Calu3 (cell line): Measurements from ENCODE around the gene NLRP5. TPM values are rescaled to one million over a fixed set of nuclear protein-coding genes. Genes with fewer than 3 reads are reported as not detected.
"Not testable (repeated sequence)": the region's sequence is repeated elsewhere in the genome, so short reads cannot be mapped to it uniquely, and the experiment has no call there.

Experiments
- Bru-seq: library from RNA; stranded (reverse); fragments of 400-500 nt; gene quantifications from one replicate; lab custom pipeline; 2021; lab: Mats Ljungman, UMichigan
- BruChase-seq, 2 experiments: library from RNA; stranded (reverse); fragments of 400-500 nt; gene quantifications; one replicate each; lab custom pipeline; 2021; lab: Mats Ljungman, UMichigan
- BruUV-seq: library from RNA; stranded (reverse); fragments of 400-500 nt; replicated peaks from 2 replicates; lab custom pipeline; 2021; lab: Mats Ljungman, UMichigan
- CTCF ChIA-PET: fragments of 300-600 bp; sonication (Branson Sonifier 250); formaldehyde crosslinking; loops from one replicate; lab custom pipeline; 2022; ENCODE audit warnings: antibody characterized with exemption; lab: Charles Lee
- DNase-seq: peaks from one replicate; pipeline ENCODE4 v3.0.0; 2022
- H3K27ac Mint-ChIP-seq: one replicate; pipeline ENCODE4 v1.8.0; 2022; ENCODE audit warnings: mixed read lengths; ENCODE audit not compliant: unreplicated experiment
- H3K27me3 Mint-ChIP-seq: one replicate; pipeline ENCODE4 v1.8.0; 2022; ENCODE audit warnings: mixed read lengths; ENCODE audit not compliant: unreplicated experiment
- H3K36me3 Mint-ChIP-seq: one replicate; pipeline ENCODE4 v1.8.0; 2022; ENCODE audit warnings: mild to moderate bottlenecking, moderate library complexity, mixed read lengths; ENCODE audit not compliant: insufficient read depth, unreplicated experiment
- H3K4me1 Mint-ChIP-seq: one replicate; pipeline ENCODE4 v1.8.0; 2022; ENCODE audit warnings: mild to moderate bottlenecking, low read depth, mixed read lengths; ENCODE audit not compliant: unreplicated experiment
- H3K4me3 Mint-ChIP-seq: one replicate; pipeline ENCODE4 v1.8.0; 2022; ENCODE audit warnings: mild to moderate bottlenecking, low read depth, moderate library complexity, mixed read lengths; ENCODE audit not compliant: unreplicated experiment
- H3K9me3 Mint-ChIP-seq: one replicate; pipeline ENCODE4 v1.8.0; 2022; ENCODE audit warnings: low read depth, mixed read lengths; ENCODE audit not compliant: unreplicated experiment
- CTCF ChIP-seq: fragments of 200-600 bp; IDR thresholded peaks from one replicate; pipeline ENCODE4 v1.8.0; 2022; ENCODE audit warnings: antibody characterized with exemption; ENCODE audit not compliant: unreplicated experiment
- intact Hi-C: fragments of 100-400 bp; cut with micrococcal nuclease; formaldehyde crosslinking; loops from one replicate; pipeline ENCODE4 v1.10.0; 2022; ENCODE audit not compliant: unreplicated experiment
- long read RNA-seq: library from polyadenylated mRNA; stranded (forward); transcript quantifications from one replicate; pipeline ENCODE4 v2.0.0, GENCODE V29; 2022
- total RNA-seq: library from RNA; stranded (reverse); gene quantifications from 2 replicates; pipeline ENCODE4 v1.2.3, GENCODE V29; 2022

Gene NLRP5
- total RNA-seq (not detected in 2 replicates), Bru-seq, nascent RNA (not detected), BruChase-seq, experiment 1, labeled RNA remaining after a 6-hour chase (not detected), BruChase-seq, experiment 2, labeled RNA remaining after a 2-hour chase (not detected)
- long read RNA-seq: 0 reads

GRCh38 chr19:55986487-55986886 is at the start of gene NLRP5:
Gene NLRP5, plus strand, starts transcription at chr19:55986775.
- intact Hi-C loops: no loop called here
- Mint-ChIP-seq H3K9me3 (peaks cover 6% of the 10 kb centered on the region), H3K36me3 (no peaks in the 10 kb centered on the region), H3K4me1 (no peaks in the 10 kb centered on the region), H3K27ac (no peak within 1 kb of the TSS), H3K4me3 (no peak within 1 kb of the TSS), H3K27me3 (no peaks in the 10 kb centered on the region)
- no TSS peak for BruUV-seq
- no peak for DNase-seq
- CTCF ChIA-PET: no interaction called here
- no peak for TF ChIP-seq CTCF

- Mint-ChIP-seq H3K36me3 (no peaks in the 10 kb centered on the region), H3K27ac (no peak overlapping the region), H3K9me3 (peaks cover 16% of the 10 kb centered on the region), H3K27me3 (no peaks in the 10 kb centered on the region), H3K4me3 (no peak overlapping the region), H3K4me1 (no peaks in the 10 kb centered on the region)
- intact Hi-C loops: no loop called here
- BruUV-seq: no TSS peak
- CTCF ChIA-PET: interaction anchor here (0.5 kb wide), 1 partner anchor 804 kb away, joined by 3 read pairs; no protein-coding TSS in a partner anchor
- DNase-seq: no peak
- no peak for TF ChIP-seq CTCF
Observed at GRCh38 chr19:55939206-55939605, 47.4 kb upstream of the NLRP5 start.

- H3K36me3 Mint-ChIP-seq: no peaks in the 10 kb centered on the region
- no peaks in the 10 kb centered on the region for H3K4me1 Mint-ChIP-seq
- intact Hi-C loops: no loop called here
- peaks cover 8% of the 10 kb centered on the region for H3K9me3 Mint-ChIP-seq
- H3K27ac Mint-ChIP-seq: no peak overlapping the region
- no peak for TF ChIP-seq CTCF
- CTCF ChIA-PET: interaction anchor here (0.5 kb wide), 1 partner anchor 212 kb away, joined by 10 read pairs; no protein-coding TSS in a partner anchor
- no peak for DNase-seq
- H3K27me3 Mint-ChIP-seq: no peaks in the 10 kb centered on the region
- no peak overlapping the region for H3K4me3 Mint-ChIP-seq
- BruUV-seq: no TSS peak
Observed at GRCh38 chr19:55940306-55940705, 46.3 kb upstream of the NLRP5 start.

- intact Hi-C loops: no loop called here
- no peak for DNase-seq
- no peak for TF ChIP-seq CTCF
- CTCF ChIA-PET: no interaction called here
- H3K36me3 Mint-ChIP-seq: no peaks in the 10 kb centered on the region
- no TSS peak for BruUV-seq
- H3K4me1 Mint-ChIP-seq: no peaks in the 10 kb centered on the region
- no peak within 1 kb of the TSS for H3K4me3 Mint-ChIP-seq
- H3K9me3 Mint-ChIP-seq: peaks cover 14% of the 10 kb centered on the region
- no peak within 1 kb of the TSS for H3K27ac Mint-ChIP-seq
- no peaks in the 10 kb centered on the region for H3K27me3 Mint-ChIP-seq
Observed at GRCh38 chr19:55947532-55947931, 39.0 kb upstream of the NLRP5 start, which contains the start of gene NLRP8. Gene NLRP8, plus strand, starts transcription at chr19:55947832.

- H3K4me1 Mint-ChIP-seq, H3K4me3 Mint-ChIP-seq, H3K27ac Mint-ChIP-seq, CTCF ChIA-PET, H3K36me3 Mint-ChIP-seq, BruUV-seq, DNase-seq, intact Hi-C loops, H3K27me3 Mint-ChIP-seq: not testable (repeated sequence)
- H3K9me3 Mint-ChIP-seq: peaks cover 11% of the 10 kb centered on the region
Observed at GRCh38 chr19:55950566-55950965, 36.0 kb upstream of the NLRP5 start.
